ENCODE data around the gene ALKBH8.

DNA sequence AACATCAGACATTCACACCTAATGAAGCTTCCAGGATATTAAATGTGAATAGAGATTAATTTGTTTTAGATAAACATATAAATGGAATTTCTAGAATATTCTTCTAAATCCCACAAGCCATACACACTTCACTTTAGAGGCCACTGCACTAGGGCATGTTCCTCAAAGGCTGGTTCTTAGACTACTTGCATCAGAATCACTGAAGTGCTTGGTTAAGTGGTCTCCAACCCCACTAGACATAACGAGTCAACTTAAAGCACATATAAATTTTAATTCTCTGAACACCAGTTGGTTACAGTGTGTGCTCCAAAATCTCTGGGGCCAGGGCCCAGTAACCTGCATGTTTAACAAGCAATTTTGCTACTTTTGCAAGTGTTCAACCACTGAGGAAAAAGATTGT lies 7.9 kb upstream of the ALKBH8 start:
- TF ChIP-seq EZH2 (IDR thresholded peaks at IDR 0.05; ENCODE audit: insufficient read depth, poor library complexity, severe bottlenecking) (no peak), EZH2phosphoT487 (IDR thresholded peaks at IDR 0.05; ENCODE audit: insufficient read depth, low read depth) (no peak)

Data from GM23248 (cell line).